T-helper 1 cell treated with Interleukin-12 subunit alpha and Interleukin-12 subunit beta and Interleukin-4 antibody, amounts not matched to agents 30 μg/mL and 1 μg/mL, for 36 hours (primary cell): ENCODE results near the gene AMPD3.

Source experiments
- H3K27ac Mint-ChIP-seq: one replicate; pipeline ENCODE4 v1.8.0; 2021; ENCODE audit warnings: mild to moderate bottlenecking, mixed read lengths
- H3K27me3 Mint-ChIP-seq: one replicate; pipeline ENCODE4 v1.8.0; 2021; ENCODE audit warnings: low read depth, mixed read lengths
- H3K36me3 Mint-ChIP-seq: one replicate; pipeline ENCODE4 v1.8.0; 2021; ENCODE audit warnings: low read depth, mixed read lengths
- H3K4me1 Mint-ChIP-seq: one replicate; pipeline ENCODE4 v1.8.0; 2021; ENCODE audit warnings: low read depth, mixed read lengths
- H3K4me3 Mint-ChIP-seq: one replicate; pipeline ENCODE4 v1.8.0; 2021; ENCODE audit warnings: mild to moderate bottlenecking, moderate library complexity, mixed read lengths
- H3K9me3 Mint-ChIP-seq: one replicate; pipeline ENCODE4 v1.8.0; 2021; ENCODE audit warnings: mixed read lengths

Gene AMPD3

GRCh38 chr11:10496296-10496936 is 41.4 kb downstream of the AMPD3 start:
- H3K27ac Mint-ChIP-seq: no peak overlapping the region
- H3K9me3 Mint-ChIP-seq: no peaks in the 10 kb centered on the region
- H3K4me3 Mint-ChIP-seq: no peak overlapping the region
- peaks cover 30% of the 10 kb centered on the region for H3K36me3 Mint-ChIP-seq
- no peaks in the 10 kb centered on the region for H3K4me1 Mint-ChIP-seq
- no peaks in the 10 kb centered on the region for H3K27me3 Mint-ChIP-seq

- Mint-ChIP-seq H3K4me3 (no peak overlapping the region), H3K36me3 (peaks cover 25% of the 10 kb centered on the region), H3K4me1 (no peaks in the 10 kb centered on the region), H3K27me3 (no peaks in the 10 kb centered on the region), H3K27ac (no peak overlapping the region), H3K9me3 (no peaks in the 10 kb centered on the region)
Observed at GRCh38 chr11:10497371-10498021, 42.4 kb downstream of the AMPD3 start.

GRCh38 chr11:10498022-10498400 is 42.9 kb downstream of the AMPD3 start:
- Mint-ChIP-seq H3K27me3 (no peaks in the 10 kb centered on the region), H3K4me3 (no peak overlapping the region), H3K9me3 (no peaks in the 10 kb centered on the region), H3K4me1 (no peaks in the 10 kb centered on the region), H3K36me3 (peaks cover 27% of the 10 kb centered on the region), H3K27ac (no peak overlapping the region)

- no peaks in the 10 kb centered on the region for H3K4me1 Mint-ChIP-seq
Observed at GRCh38 chr11:10498426-10499250, 43.6 kb downstream of the AMPD3 start.

GRCh38 chr11:10499452-10499851 is 44.4 kb downstream of the AMPD3 start:
- no peak overlapping the region for H3K27ac Mint-ChIP-seq
- no peak overlapping the region for H3K4me3 Mint-ChIP-seq
- peaks cover 34% of the 10 kb centered on the region for H3K36me3 Mint-ChIP-seq
- no peaks in the 10 kb centered on the region for H3K4me1 Mint-ChIP-seq
- no peaks in the 10 kb centered on the region for H3K27me3 Mint-ChIP-seq
- no peaks in the 10 kb centered on the region for H3K9me3 Mint-ChIP-seq

More at GRCh38 chr11:10498426-10499250, 43.6 kb downstream of the AMPD3 start:
- H3K4me3 Mint-ChIP-seq: no peak overlapping the region
- no peaks in the 10 kb centered on the region for H3K9me3 Mint-ChIP-seq
- no peaks in the 10 kb centered on the region for H3K27me3 Mint-ChIP-seq
- H3K36me3 Mint-ChIP-seq: peaks cover 30% of the 10 kb centered on the region
- H3K27ac Mint-ChIP-seq: no peak overlapping the region

- Mint-ChIP-seq H3K4me1 (no peaks in the 10 kb centered on the region), H3K9me3 (no peaks in the 10 kb centered on the region), H3K36me3 (peaks cover 35% of the 10 kb centered on the region), H3K27me3 (no peaks in the 10 kb centered on the region), H3K27ac (no peak overlapping the region), H3K4me3 (no peak overlapping the region)
Observed at GRCh38 chr11:10499874-10500601, 45.0 kb downstream of the AMPD3 start.

GRCh38 chr11:10500757-10501684 is 46.0 kb downstream of the AMPD3 start:
- Mint-ChIP-seq H3K36me3 (peaks cover 41% of the 10 kb centered on the region), H3K27me3 (no peaks in the 10 kb centered on the region), H3K4me1 (no peaks in the 10 kb centered on the region), H3K27ac (no peak overlapping the region), H3K4me3 (no peak overlapping the region), H3K9me3 (no peaks in the 10 kb centered on the region)

GRCh38 chr11:10502065-10502680 is 47.1 kb downstream of the AMPD3 start:
- Mint-ChIP-seq H3K27ac (no peak overlapping the region), H3K4me3 (no peak overlapping the region)

GRCh38 chr11:10502770-10503169 is 47.7 kb downstream of the AMPD3 start:
- Mint-ChIP-seq H3K27me3 (no peaks in the 10 kb centered on the region), H3K4me1 (no peaks in the 10 kb centered on the region), H3K9me3 (no peaks in the 10 kb centered on the region), H3K36me3 (peaks cover 38% of the 10 kb centered on the region), H3K27ac (peak overlapping the region; percentile 41), H3K4me3 (no peak overlapping the region)

More at GRCh38 chr11:10502065-10502680, 47.1 kb downstream of the AMPD3 start:
- Mint-ChIP-seq H3K9me3 (no peaks in the 10 kb centered on the region), H3K27me3 (no peaks in the 10 kb centered on the region), H3K4me1 (no peaks in the 10 kb centered on the region), H3K36me3 (peaks cover 41% of the 10 kb centered on the region)

- no peaks in the 10 kb centered on the region for H3K27me3 Mint-ChIP-seq
- H3K4me1 Mint-ChIP-seq: no peaks in the 10 kb centered on the region
- no peaks in the 10 kb centered on the region for H3K9me3 Mint-ChIP-seq
- peak overlapping the region; percentile 41 for H3K27ac Mint-ChIP-seq
- peaks cover 34% of the 10 kb centered on the region for H3K36me3 Mint-ChIP-seq
- no peak overlapping the region for H3K4me3 Mint-ChIP-seq
Observed at GRCh38 chr11:10503221-10503620, 48.2 kb downstream of the AMPD3 start.

GRCh38 chr11:10503777-10504480 is 48.9 kb downstream of the AMPD3 start:
- Mint-ChIP-seq H3K27ac (no peak overlapping the region), H3K27me3 (no peaks in the 10 kb centered on the region), H3K9me3 (no peaks in the 10 kb centered on the region), H3K4me1 (no peaks in the 10 kb centered on the region), H3K4me3 (no peak overlapping the region), H3K36me3 (peaks cover 32% of the 10 kb centered on the region)

GRCh38 chr11:10504490-10504889 is 49.4 kb downstream of the AMPD3 start:
- Mint-ChIP-seq H3K9me3 (no peaks in the 10 kb centered on the region), H3K27ac (no peak overlapping the region), H3K36me3 (peaks cover 32% of the 10 kb centered on the region), H3K4me1 (no peaks in the 10 kb centered on the region), H3K27me3 (no peaks in the 10 kb centered on the region), H3K4me3 (no peak overlapping the region)
